NCI-H460 (cell line): ENCODE results near the gene ANK3. TPM values are rescaled to one million over a fixed set of nuclear protein-coding genes. Genes with fewer than 3 reads are reported as not detected.

Experiments used
- DNase-seq: peaks from one replicate; pipeline ENCODE4 v3.0.0-alpha.2; 2016; ENCODE audit warnings: low read depth; ENCODE audit errors: extremely low read depth
- total RNA-seq: library from RNA; depleted of rRNA; stranded (reverse); fragments of >200 nt; shearing (Covaris generic); gene quantifications from 2 replicates; pipeline ENCODE4 v1.2.3, GENCODE V29; 2014

The ANK3 gene
- total RNA-seq, 1 experiment from 2014 or later, result 65.7 TPM

- peak; percentile 94 for DNase-seq
Measured at GRCh38 chr10:60414877-60415585, 25.4 kb upstream of the ANK3 start.

- peak; percentile 91 for DNase-seq
Measured at GRCh38 chr10:60414111-60414510, 24.4 kb upstream of the ANK3 start.

GRCh38 chr10:60413306-60414012 is 23.8 kb upstream of the ANK3 start:
- no peak for DNase-seq

GRCh38 chr10:60410970-60411369 is 21.3 kb upstream of the ANK3 start:
- DNase-seq, result no peak

- DNase-seq, result no peak
Measured at GRCh38 chr10:60409202-60409601, 19.5 kb upstream of the ANK3 start.

GRCh38 chr10:60406182-60406581 is 16.5 kb upstream of the ANK3 start:
- no peak for DNase-seq

- DNase-seq, result no peak
Measured at GRCh38 chr10:60405172-60405571, 15.5 kb upstream of the ANK3 start.

GRCh38 chr10:60403168-60403873 is 13.6 kb upstream of the ANK3 start:
- DNase-seq, result no peak

GRCh38 chr10:60400366-60400765 is 10.7 kb upstream of the ANK3 start:
- DNase-seq, result no peak

- DNase-seq, result no peak
Measured at GRCh38 chr10:60399328-60399727, 9.7 kb upstream of the ANK3 start.

GRCh38 chr10:60397792-60398191 is 8.1 kb upstream of the ANK3 start:
- DNase-seq, result no peak

- DNase-seq, result no peak
Measured at GRCh38 chr10:60396766-60397165, 7.1 kb upstream of the ANK3 start.

- DNase-seq, result no peak
Measured at GRCh38 chr10:60395711-60396110, 6.0 kb upstream of the ANK3 start.

- DNase-seq, result no peak
Measured at GRCh38 chr10:60394446-60394845, 4.8 kb upstream of the ANK3 start.

- no peak for DNase-seq
Measured at GRCh38 chr10:60390224-60390626, 550 bp upstream of the ANK3 start.

GRCh38 chr10:60388709-60389301 is 870 bp downstream of the ANK3 start:
- DNase-seq, result no peak

GRCh38 chr10:60388116-60388625 is 1.5 kb downstream of the ANK3 start:
- DNase-seq, result no peak

GRCh38 chr10:60387531-60387930 is 2.1 kb downstream of the ANK3 start:
- DNase-seq, result no peak

- DNase-seq, result no peak
Measured at GRCh38 chr10:60385399-60385738, 4.3 kb downstream of the ANK3 start.

GRCh38 chr10:60384708-60385398 is 4.8 kb downstream of the ANK3 start:
- DNase-seq, result peak; percentile 79

GRCh38 chr10:60384011-60384410 is 5.7 kb downstream of the ANK3 start:
- no peak for DNase-seq
